H1 (cell line): ENCODE measurements around the gene TMOD4. TPM values are rescaled to one million over a fixed set of nuclear protein-coding genes. Genes with fewer than 3 reads are reported as not detected.

Experiments
- CHD2 ChIP-seq: IDR thresholded peaks from 2 replicates; pipeline ENCODE4 v1.6.1; 2012; ENCODE audit warnings: low read length, improper control_type of control experiment
- CHD7 ChIP-seq: fragments of 300-600 bp; sonication (generic); IDR thresholded peaks from 2 replicates; pipeline ENCODE4 v1.7.1; 2012; ENCODE audit warnings: low read length, moderate library complexity, mild to moderate bottlenecking, inconsistent platforms; ENCODE audit not compliant: insufficient replicate concordance
- polyA plus RNA-seq, 7 experiments: library from polyadenylated mRNA; depleted of rRNA in 3 of 7; stranded (reverse) in 5 of 7; unstranded in 2 of 7; fragments of >200 nt in 5 of 7; fragments of 200-250 nt in 2 of 7; gene quantifications; 1 replicate in 5 of 7; 2 replicates in 1 of 7; 4 replicates in 1 of 7; pipeline versions ENCODE4 v1.2.1 to v1.2.3, GENCODE V29; 2011 to 2013; ENCODE audit warnings: missing spikeins in 2 of 7, mixed read lengths in 2 of 7
- total RNA-seq: library from RNA; stranded (reverse); fragmentation: NEBNext Ultra II Directional; extraction: Animal tissue kit (Norgen Biotek cat#: 25700); gene quantifications from 2 replicates; pipeline ENCODE4 v1.2.1, GENCODE V29; 2021

TMOD4 gene
- total and polyA plus RNA-seq, 2 of the 8 experiments (the other 6 are each of a cell fraction or from before 2014, with no cell fraction given), result 0.42 TPM; not detected in 1

DNA sequence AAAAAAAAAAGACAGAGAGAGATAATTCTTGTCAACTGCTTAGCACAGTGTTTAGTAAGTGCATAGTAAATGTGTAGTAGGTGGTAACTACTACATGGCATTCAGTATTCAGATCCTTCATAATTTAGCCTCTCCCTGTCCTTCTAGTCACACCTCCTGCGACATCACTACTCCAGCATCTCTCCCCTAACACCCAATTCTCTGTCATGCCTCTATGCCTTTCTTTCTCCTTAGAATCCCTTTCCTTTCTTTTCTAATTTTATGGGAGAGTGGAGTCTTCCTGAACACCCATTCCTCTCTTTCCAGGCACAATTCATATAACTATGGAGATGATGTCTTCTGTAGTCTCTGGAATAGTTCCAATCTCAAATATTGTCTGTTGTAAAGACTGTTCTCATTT, 18.1 kb upstream of the TMOD4 start (continued):
- TF ChIP-seq CHD7 (no peak), CHD2 (no peak)
